ENCODE results near the gene TMEM258. TPM values are rescaled to one million over a fixed set of nuclear protein-coding genes. Genes with fewer than 3 reads are reported as not detected.

TMEM258 gene
- total RNA-seq, 2 donors from 2014 or later: 8.6 to 29.1 TPM

DNA sequence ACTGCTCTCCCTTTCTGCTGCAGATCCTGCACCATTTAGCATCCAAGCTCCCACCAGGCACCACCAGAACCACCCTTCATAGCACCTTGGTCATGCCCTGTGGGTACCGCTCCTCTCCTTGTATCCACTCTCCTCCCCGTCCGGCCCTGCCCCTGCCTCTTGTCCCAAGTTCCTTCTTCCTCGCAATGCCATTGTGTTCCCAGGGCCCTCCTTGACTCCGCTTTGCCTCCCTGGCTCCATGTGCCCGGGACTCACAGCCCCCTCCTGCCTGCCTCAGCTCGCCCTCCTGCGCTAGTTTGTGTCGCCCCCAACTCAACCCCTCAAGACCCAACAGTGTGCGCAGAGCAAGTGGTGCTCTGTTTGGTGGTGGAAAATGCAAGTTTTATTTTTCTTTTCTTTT lies 46.5 kb upstream of the TMEM258 start:
- no peaks in the 10 kb centered on the region for H3K27me3 ChIP-seq
- ATAC-seq (no peak), DNase-seq (no peak)
- no peaks in the 10 kb centered on the region for H3K4me1 ChIP-seq
- no peaks in the 10 kb centered on the region for H3K36me3 ChIP-seq (replicated peaks in 1 of 2; ENCODE audit: insufficient read depth in 1 of 2, low read depth in 2 of 2)
- H3K4me3 ChIP-seq: no peak overlapping the region
- H3K27ac ChIP-seq: no peak overlapping the region
- intact Hi-C loops (cut with DNase I): no loop called here
- TF ChIP-seq POLR2A (IDR thresholded peaks at IDR 0.05): no peak
- TF ChIP-seq, protein P1, sequence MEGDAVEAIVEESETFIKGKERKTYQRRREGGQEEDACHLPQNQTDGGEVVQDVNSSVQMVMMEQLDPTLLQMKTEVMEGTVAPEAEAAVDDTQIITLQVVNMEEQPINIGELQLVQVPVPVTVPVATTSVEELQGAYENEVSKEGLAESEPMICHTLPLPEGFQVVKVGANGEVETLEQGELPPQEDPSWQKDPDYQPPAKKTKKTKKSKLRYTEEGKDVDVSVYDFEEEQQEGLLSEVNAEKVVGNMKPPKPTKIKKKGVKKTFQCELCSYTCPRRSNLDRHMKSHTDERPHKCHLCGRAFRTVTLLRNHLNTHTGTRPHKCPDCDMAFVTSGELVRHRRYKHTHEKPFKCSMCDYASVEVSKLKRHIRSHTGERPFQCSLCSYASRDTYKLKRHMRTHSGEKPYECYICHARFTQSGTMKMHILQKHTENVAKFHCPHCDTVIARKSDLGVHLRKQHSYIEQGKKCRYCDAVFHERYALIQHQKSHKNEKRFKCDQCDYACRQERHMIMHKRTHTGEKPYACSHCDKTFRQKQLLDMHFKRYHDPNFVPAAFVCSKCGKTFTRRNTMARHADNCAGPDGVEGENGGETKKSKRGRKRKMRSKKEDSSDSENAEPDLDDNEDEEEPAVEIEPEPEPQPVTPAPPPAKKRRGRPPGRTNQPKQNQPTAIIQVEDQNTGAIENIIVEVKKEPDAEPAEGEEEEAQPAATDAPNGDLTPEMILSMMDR (IDR thresholded peaks at IDR 0.05): no peak
- H3K9me3 ChIP-seq: no peaks in the 10 kb centered on the region
- 93 to 96% methylated on average over 6 to 10 of the region's 10 CpGs for WGBS, 2 donors

DNA sequence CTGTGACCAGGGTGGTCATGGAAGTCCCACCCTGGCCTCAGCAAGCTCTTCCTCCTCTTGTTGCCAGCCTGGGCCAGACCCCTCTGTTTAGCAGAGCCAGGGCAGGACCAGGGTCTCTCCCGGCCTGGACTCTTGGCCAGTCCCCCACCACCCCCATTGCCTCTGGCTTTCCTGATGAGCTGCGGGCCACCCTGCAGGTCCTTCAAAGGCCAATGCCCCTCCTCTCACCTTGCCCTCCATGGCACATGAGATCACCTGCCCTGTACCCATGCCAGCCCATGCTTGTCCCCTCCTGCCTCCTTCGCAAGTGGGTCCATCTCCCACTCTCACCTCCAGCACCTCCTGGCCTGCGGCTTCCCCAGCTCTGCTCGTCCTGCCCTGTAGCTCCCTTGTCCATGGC lies 46.1 kb upstream of the TMEM258 start:
- ATAC-seq: no peak
- 82 to 98% methylated on average over 4 to 5 of the region's 5 CpGs for WGBS, 2 donors
- no peak for DNase-seq
- no peaks in the 10 kb centered on the region for H3K27me3 ChIP-seq
- H3K4me3 ChIP-seq: no peak overlapping the region
- no peaks in the 10 kb centered on the region for H3K36me3 ChIP-seq (replicated peaks in 1 of 2; ENCODE audit: insufficient read depth in 1 of 2, low read depth in 2 of 2)
- intact Hi-C loops (cut with DNase I): no loop called here
- no peaks in the 10 kb centered on the region for H3K9me3 ChIP-seq
- no peaks in the 10 kb centered on the region for H3K4me1 ChIP-seq
- H3K27ac ChIP-seq: no peak overlapping the region
- TF ChIP-seq POLR2A (IDR thresholded peaks at IDR 0.05): no peak
- TF ChIP-seq, protein P1 (IDR thresholded peaks at IDR 0.05): no peak

DNA sequence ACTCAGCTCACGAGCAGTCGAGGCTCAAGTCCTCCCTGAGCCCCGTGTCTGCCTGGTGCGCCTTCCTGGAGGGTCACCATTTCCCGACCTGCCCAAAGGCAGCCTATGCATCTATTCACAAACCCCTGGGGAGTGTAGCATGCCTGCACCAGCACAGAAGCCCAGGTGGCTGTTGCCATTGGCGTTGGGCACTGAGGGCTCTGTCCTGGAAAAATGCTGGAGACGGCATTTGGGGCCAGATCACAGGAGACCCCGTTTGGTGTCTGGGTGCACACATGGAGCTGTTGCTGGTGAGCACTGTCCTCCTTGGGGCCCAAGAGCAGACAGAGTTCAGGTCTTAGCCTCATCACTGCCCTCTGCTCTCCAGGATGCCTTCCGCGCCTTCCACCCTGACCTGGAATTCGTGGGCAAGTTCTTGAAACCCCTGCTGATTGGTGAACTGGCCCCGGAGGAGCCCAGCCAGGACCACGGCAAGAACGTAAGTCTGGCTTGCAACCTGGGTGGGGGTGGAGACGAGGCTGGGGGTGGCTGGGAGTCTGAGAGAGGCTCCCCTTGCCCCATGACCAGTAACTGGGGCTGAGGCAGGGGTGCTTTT lies 45.1 kb upstream of the TMEM258 start:
- Histone ChIP-seq H3K4me1 (no peaks in the 10 kb centered on the region), H3K9me3 (no peaks in the 10 kb centered on the region), H3K4me3 (no peak overlapping the region), H3K36me3 (replicated peaks in 1 of 2; ENCODE audit: insufficient read depth in 1 of 2, low read depth in 2 of 2) (no peaks in the 10 kb centered on the region), H3K27me3 (no peaks in the 10 kb centered on the region), H3K27ac (no peak overlapping the region)
- intact Hi-C loops (cut with DNase I): no loop called here
- ATAC-seq (no peak), DNase-seq (no peak)
- WGBS, 2 donors: 82 to 89% methylated on average over 7 to 15 of the region's 15 CpGs
- TF ChIP-seq POLR2A (IDR thresholded peaks at IDR 0.05): no peak
- TF ChIP-seq, protein P1 (IDR thresholded peaks at IDR 0.05): no peak

DNA sequence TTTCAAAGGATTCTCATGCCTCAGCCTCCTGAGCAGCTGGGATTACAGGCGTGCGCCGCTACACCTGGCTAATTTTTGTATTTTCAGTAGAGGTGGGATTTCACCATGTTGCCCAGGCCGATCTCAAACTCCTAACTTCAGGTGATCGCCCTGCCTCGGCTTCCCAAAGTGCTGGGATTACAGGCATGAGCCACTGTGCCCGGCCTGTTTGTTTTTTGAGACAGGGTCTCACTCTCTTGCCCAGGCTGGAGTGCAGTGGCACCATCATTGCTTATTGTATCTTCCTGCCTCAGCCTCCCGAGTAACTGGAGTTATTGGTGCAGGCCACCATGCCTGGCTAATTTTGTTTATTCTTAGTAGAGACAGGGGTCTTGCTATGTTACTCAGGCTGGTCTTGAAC lies 43.8 kb upstream of the TMEM258 start:
- DNase-seq (no peak), ATAC-seq (no peak)
- no peak overlapping the region for H3K4me3 ChIP-seq
- TF ChIP-seq, protein P1 (IDR thresholded peaks at IDR 0.05): no peak
- TF ChIP-seq POLR2A (IDR thresholded peaks at IDR 0.05): no peak
- H3K4me1 ChIP-seq: no peaks in the 10 kb centered on the region
- intact Hi-C loops (cut with DNase I): no loop called here
- WGBS, 2 donors: 92 to 95% methylated on average over 8 of the region's 8 CpGs
- H3K27ac ChIP-seq: no peak overlapping the region
- no peaks in the 10 kb centered on the region for H3K9me3 ChIP-seq
- no peaks in the 10 kb centered on the region for H3K27me3 ChIP-seq
- H3K36me3 ChIP-seq (replicated peaks in 1 of 2; ENCODE audit: insufficient read depth in 1 of 2, low read depth in 2 of 2): no peaks in the 10 kb centered on the region

All from body of pancreas (tissue), 4 donors.